Myocyte (in vitro differentiated cells): Measurements from ENCODE around the gene PRKCQ. TPM values are rescaled to one million over a fixed set of nuclear protein-coding genes. Genes with fewer than 3 reads are reported as not detected.

Experiments
- DNase-seq: peaks from one replicate; pipeline ENCODE4 v3.0.0-alpha.2; 2012; ENCODE audit warnings: low read depth
- total RNA-seq: library from RNA; depleted of rRNA; stranded (reverse); fragments of >200 nt; gene quantifications from 2 replicates; pipeline ENCODE4 v1.2.3, GENCODE V29; 2014

PRKCQ gene
- total RNA-seq, 1 donor from 2014 or later: 2.6 TPM

DNA sequence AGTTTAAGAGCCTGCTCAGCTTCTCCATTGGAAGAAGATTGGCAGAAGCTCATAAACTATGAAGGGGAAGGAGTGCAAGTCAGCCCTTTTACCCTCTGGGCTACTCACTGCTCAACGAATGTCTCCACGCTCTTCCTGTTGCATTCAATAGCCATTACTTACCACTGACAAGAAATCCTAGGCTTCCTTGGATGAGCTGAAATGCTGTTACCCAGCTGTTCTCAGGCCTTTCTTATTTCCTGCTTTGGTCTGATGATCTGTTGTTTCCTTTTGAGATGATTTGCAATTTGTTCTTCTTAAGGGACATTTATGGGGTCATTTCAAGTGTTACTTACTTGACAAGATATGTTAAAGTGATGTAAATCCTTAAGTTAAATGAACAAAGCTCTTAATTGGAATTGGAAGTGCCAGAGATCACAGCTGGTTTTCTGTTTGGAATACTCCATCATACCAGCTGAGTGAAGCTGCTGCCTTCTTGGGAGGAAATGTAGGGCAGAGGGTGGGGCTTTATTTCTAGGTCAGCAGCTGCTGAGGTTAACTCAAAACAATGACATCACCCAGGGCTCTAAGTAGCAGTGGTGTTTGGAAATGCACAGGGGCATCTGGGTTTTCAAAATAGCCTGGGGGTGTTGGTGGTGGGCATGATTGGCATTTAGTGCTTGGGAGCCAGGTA lies 170.0 kb downstream of the PRKCQ start:
- DNase-seq: peak; percentile 94

DNA sequence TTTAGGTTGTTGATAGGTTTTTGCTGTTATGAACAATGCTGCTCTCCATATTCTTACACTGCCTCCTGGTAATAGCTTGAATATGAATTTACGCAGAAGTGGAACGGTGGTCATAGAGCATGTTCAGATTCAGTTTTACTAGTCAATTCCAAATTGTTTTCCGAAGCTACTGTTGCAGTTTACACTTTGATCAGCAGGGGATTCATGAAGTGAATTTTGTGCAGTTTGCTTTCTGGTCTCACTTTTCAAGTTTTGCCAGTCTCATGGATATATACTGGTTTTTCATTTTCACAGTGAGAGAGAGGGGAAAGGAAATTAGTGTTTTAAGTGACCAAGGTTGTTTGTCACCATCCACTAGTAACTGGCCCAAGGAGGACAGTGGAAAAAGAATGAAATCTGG lies 171.3 kb downstream of the PRKCQ start:
- no peak for DNase-seq

DNA sequence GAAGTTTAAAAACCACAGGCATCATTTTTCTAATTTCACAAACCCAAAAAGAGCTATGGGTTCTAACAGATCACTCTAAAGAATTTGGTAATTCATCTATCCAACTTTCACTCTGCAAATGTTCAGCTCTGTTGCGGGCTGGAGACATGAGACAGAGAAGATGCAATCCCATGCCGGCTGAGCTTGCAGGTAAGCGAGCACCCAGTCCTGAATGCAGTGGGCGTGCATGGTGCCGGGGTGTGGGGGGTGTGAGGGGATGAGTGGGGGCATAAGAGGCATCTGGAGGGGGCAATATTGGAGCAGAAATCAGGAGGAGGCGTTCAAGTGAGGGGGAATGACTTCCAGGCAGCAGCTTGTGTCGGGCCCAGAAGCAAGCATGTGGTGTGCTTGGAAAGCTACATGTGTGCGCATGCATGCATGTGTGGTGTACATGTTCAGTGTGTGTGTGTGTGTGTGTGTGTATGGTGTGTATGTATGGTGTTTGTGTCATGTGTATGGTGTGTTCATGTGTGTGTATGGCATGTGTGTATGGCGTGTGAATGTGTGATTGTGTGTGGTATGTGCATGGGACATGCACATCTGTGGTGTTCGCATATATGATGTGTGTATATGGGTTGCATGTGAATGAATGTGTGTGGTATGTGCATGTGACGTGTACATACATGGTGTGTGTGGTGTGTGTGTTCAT lies 172.9 kb downstream of the PRKCQ start:
- no peak for DNase-seq

DNA sequence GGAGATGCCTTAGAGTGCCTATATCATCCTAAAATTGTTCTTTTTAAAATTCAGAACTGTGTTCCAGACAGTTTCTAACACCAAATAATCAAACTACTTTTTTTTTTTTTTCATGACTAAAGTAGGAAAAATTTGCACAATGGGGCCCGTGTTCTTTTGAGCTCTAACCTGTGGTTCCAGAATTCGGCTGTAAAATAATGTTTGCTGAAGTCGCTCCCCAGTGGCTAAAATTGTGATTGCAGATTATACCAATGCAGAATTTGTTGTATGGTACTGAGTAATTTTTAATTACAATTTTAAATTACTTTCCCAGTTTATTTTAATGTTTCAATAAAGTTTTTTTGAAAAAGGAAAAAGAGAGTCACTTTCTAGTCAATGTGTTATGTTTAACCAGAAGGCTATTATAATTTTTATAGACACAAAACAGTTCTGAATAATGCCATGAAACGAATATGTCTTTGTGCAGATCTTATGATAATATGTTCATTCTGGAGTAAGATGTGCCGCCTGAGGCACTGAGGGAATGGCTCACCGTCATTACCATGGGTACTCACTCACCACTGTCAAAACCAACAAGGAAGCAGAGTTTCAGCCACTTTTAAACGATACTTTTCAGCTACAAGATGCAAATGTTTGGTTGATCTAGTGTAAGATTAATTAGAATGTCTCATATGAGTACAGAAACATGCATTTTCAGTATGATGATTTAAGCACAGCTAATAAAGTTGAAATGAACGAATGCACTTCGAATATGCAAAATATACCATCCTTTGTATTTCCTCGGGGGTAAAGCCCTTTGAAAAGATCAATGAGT lies 173.6 kb downstream of the PRKCQ start:
- no peak for DNase-seq

DNA sequence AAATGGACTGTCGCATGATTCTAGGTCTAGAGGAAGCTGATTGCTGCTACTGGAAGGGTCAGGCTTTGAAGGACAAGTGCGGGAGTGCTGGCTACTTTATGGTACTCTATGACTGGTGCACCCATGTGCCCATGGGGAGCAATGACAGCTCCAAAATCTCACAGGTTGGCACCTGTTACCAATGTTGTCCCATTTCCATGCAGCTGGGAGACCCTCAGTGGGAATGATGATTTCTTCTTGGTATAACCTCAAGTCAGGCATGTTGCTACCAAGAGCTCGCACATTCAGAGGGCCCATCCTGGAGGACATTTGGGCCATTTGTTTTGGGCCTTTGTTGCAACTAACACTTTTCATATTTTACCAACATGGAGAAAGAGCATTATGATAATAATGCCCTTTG lies 174.4 kb downstream of the PRKCQ start:
- no peak for DNase-seq

DNA sequence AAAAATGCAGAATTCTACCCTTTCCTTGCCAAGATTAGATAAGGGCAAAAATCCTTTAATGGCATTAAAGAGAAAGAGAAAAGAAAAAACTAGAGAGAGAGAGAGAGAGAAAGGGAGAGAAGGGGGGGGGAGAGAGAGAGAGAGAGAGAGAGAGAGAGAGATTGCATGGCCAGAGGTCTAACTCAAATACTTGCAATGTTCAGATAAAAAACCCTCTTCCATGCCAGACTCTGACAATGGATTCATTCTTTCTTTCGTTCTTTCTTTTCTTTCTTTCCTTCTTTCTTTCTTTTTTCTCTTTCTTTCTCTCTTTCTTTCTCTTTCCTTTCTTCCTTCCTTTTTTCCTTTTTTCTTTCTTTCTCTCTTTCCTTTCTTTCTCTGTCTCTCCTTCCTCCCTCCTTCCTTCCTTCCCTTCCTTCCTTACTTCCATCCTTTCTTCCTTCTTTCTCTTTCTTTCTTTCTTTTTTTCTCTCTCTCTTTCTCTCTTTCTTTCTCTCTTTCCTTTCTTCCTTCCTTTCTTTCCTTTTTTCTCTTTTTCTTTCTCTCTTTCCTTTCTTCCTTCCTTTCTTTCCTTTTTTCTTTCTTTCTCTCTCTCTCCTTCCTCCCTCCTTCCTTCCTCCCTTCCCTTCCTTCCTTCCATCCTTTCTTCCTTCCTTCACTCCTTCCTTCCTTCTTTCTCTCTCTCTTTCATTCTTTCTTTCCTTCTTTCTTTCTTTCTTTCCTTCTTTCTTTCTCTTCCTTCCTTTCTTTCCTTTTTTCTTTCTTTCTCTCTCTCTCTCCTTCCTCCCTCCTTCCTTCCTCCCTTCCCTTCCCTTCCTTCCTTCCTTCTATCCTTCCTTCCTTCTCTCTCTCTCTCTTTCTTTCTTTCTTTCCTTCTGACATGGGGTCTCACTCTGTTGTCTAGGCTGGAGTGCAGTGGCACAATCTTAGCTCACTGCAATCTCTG lies 175.7 kb downstream of the PRKCQ start:
- DNase-seq: no peak

DNA sequence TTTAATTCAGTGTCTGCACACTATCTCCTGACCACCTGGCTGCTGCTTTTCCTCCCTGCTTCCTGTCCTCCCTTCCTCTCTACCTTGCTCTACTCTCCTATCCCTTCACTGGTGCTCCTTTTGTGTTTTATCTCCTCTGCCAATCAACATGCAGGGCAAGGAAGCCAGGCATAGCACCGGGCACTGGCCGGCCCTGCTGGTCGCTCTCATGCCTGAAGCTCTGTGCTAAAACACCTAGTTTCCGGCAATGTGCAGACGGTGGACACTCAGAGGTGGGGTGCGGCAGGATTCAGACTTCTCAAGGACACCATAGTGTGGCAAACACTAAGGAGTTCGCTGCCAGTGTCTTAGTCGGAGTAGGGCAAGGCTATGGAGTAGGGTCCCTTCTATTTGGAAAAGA lies 177.1 kb downstream of the PRKCQ start:
- DNase-seq: no peak

DNA sequence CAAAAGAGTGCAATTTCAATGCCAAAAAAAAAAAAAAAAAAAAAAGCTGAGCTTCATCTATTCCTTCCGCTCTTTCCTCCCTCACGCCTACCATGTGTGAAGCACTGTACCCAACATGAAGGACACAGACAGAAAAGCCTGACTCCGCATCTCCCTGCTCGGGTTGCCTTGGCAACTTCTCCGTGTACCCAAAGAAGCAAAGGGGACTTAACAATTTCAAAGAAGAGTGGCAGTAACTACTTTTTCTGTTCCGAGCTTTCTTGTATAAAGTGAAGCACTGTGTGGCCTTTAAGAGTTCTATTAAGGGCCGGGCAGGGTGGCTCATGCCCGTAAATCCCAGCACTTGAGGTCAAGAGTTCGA lies 177.7 kb downstream of the PRKCQ start:
- no peak for DNase-seq

DNA sequence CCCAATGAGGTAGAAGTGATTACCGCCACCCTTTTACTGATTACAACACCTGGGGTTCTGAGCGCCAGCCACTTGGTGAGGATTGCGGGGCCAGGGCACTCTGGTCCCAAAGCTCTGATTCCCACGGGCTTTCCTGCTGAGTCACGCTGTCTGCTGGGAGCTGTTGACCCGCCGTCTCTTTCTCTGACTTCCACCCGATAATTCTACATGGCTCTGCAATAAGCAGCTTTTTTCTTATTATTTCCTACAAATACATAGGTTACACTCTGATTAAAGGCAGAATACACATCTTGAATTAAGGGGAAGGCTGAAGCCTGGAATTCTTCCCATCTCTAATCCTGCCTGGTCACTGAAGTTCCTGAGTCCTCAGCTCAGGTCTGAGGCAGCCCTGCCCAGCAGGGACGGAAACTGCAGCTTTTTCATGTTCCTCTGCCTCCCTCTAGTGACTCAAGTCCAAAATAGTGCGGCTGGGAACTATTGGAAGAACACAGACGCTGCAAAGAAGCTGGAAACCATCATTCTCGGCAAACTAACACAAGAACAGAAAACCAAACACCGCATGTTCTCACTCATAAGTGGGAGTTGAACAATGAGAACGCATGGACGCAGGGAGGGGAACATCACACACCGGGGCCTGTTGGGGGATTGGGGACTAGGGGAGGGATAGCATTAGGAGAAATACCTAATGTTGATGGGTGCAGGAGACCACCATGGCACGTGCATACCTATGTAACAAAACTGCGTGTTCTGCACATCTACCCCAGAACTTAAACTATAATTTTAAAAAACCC lies 178.3 kb downstream of the PRKCQ start:
- DNase-seq: peak; percentile 92

DNA sequence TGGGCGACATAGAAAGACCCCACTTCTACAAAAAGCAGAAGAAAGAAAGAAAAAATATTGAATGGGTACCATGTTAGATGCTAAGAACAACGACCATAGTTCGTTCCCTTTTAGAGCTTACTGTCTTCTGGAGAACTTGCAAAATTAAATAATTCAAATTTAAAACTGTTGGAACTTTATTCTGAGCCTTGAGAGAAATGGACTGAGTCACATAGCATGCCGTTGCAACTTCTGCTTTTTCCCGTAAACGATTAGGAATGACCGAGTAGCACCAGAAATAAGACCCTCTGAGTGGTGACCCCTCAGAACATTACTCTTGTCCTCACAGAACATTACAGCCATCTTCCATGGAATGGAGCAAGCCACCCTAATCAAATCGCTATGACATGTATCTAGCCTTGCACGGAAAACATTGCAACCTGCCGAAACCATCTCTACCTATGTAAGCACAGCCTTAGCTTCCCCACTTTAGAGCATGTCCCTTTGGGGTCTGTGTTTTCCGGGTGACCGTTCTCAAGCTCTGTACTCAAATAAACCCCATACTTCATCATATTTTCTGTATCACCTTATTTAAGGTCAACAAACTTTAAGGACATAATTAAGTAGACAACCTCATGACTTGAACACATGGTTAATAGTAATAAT lies 179.1 kb downstream of the PRKCQ start:
- DNase-seq: no peak

DNA sequence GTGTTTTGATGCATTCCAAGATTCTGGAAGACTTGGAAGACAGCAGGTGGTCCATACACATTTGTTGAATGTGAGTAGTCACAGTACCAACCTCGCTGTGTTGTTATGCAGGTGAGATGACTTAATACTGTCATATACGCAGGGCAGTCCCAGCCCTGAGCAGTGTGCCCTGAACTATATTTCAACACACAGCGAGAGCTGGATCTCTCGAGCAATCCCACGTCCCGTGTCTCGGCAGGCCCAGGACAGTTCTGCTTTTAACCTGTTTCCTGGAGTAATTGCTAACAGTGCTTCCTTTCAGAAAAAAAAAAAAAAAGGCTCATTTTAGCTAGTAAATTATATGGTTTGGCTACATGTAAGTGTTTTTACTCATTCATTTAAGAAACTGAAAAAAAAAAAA lies 179.7 kb downstream of the PRKCQ start:
- no peak for DNase-seq

DNA sequence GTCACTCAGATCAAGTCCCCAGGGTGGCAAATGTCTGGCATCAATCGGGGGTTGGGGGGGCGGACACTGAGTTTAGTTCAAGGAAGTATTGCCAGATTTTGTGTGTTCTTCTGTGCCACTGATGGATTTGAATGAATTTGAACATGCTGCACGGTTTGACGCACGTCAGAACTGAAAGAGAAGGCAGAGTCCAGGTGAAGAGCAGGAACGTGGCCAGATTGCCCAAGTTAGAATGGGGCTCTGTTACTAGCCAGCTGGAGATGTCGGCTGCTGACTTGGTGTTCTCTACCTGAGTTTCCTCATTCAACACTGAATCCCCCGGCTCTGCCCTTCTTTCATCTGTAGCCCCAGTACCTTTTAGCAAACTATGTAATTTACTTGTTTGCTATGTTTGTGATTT lies 180.2 kb downstream of the PRKCQ start:
- no peak for DNase-seq

DNA sequence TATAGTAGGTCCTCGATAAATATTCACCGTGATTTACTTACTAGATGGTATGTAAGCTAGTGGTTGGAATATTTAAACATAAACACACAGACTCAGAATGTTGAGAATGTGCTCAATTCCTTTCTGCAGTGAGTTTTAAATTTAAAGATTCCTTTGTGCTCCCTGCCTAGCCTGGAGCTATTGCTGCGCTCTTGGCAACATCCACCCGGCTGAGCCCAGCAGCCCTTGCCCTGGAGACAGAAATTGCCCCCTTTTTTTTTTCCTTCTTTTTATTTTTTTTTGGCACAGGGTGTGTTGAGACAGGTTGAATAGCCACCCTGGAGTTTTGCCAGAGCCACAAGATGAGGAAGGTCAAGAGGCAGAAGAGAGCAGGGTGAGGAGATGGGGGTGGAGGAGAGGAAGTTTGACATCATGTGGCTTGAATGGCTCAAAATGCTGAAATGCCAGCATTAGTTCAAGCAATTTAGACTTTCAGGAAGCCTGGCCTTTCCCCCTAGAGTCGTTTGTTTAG lies 180.8 kb downstream of the PRKCQ start:
- no peak for DNase-seq

DNA sequence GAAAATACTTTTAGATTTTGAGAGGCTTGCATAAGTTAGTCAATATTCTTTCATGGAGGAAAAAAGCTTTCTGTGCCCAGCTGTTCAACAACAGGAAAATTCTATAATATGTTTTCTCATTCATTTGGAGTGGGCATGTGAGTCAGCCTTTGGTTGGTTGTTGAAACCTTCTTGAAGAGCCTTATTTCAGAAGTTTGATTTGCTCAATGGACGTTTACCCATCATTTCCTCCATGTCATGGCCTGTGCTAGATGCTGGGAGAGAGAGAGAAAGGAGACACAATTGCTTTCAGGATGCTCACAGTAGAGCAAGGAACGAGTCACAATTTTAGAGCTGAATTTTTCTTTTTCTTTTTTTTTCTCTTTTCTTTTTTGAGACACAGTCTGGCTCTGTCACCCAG lies 181.7 kb downstream of the PRKCQ start:
- DNase-seq: no peak

DNA sequence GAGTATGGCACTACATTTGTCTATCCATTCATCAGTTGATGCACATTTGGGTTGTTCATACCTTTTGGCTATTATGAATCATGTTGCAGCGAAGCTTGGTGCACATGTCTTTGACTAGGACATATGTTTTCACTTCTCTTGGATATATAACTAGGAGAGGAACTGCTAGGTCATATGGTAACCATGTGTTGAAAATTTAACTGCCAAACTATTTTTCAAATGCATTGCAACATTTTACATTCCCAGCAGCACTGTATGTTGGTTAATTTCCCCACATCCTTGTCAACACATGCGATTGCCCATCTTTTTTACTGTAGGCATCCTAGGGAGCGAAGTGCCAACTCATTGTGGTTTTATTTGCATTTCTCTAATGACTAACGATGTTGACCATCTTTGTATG lies 183.4 kb downstream of the PRKCQ start:
- DNase-seq: no peak

DNA sequence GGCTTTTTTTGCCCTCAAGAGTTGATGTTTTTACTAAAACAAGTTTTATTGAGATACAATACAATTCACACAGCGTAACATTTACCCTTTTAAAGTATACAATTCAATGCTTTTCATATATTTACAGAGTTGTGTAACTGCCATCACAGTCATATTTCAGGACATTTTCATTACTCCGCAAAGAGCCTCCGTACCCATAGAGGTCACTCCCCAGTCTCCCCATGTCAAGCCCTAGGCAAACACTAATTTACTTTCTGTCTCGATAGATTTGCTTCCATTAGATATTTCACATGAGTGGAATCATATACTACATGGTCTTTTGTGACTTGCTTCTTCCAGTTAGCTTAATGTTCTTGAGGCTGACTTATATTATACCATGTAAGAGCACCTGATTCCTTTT lies 183.8 kb downstream of the PRKCQ start:
- DNase-seq: no peak

DNA sequence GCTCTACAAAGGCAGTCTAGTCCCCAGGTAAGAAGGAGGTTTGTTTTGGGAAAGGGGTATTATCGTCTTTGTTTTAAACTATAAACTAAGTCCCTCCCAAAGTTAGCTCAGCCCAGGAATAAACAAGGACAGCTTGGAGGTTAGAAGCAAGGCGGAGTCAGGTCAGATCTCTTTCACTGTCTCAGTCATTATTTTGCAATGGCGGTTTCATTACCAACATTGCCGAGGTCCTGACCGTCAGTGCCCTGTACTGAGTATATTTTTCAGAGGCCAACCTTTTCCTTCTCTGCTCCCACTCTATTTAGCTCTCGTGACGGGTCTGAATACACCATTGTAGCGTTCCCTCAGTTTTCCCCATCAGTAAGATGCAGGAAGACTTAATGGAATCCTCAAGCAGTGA lies 184.5 kb downstream of the PRKCQ start:
- DNase-seq: no peak

DNA sequence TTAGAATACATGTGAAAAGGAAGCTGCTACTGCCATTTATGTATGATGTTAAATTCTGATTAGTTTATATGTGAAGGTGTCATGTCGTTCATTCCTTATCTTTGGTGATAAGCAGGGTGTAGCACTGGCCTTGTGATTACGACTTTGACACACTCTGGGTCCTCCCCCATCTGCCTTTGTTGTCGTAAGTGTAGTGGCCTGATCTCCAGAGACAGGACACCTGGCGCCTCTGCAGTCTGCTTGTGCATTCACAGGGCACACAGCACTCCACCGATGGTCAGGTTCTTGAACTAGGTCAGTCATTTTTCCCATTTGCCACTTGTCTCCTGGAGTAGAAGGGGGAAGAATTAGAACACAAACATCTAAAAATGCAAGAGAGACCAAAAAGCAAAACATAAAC lies 186.0 kb downstream of the PRKCQ start:
- no peak for DNase-seq

DNA sequence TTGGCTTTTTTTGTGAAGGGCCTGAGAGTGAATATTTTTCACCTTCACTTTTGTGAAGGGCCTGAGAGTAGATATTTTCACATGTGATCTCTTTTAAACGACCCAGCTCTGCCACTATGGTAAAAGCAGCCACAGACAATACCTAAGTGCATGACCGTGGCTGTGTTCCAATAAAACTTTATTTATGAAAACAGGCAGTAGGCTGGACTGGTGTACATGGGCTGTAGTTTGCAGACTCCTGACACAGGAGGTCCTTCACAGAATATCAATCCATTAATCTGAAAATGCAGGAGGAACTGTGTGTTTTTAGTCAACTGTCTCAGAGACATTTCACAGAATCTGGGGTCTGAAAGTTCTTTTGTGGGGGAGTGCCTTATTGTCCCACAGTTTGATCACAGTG lies 186.9 kb downstream of the PRKCQ start:
- DNase-seq: no peak
